ENCODE results near the gene GRIA1.
"Not testable (repeated sequence)": the region's sequence is repeated elsewhere in the genome, so short reads cannot be mapped to it uniquely, and the experiment has no call there.

The GRIA1 gene

GRCh38 chr5:153849303-153850113 is 359.0 kb downstream of the GRIA1 start:
- H3K4me3 Mint-ChIP-seq; H3K27ac Mint-ChIP-seq; H3K36me3 Mint-ChIP-seq; H3K4me1 Mint-ChIP-seq; DNase-seq (ENCODE audit: low spot score in 2 of 2); H3K9me3 Mint-ChIP-seq; ATAC-seq: not testable (repeated sequence)

DNA sequence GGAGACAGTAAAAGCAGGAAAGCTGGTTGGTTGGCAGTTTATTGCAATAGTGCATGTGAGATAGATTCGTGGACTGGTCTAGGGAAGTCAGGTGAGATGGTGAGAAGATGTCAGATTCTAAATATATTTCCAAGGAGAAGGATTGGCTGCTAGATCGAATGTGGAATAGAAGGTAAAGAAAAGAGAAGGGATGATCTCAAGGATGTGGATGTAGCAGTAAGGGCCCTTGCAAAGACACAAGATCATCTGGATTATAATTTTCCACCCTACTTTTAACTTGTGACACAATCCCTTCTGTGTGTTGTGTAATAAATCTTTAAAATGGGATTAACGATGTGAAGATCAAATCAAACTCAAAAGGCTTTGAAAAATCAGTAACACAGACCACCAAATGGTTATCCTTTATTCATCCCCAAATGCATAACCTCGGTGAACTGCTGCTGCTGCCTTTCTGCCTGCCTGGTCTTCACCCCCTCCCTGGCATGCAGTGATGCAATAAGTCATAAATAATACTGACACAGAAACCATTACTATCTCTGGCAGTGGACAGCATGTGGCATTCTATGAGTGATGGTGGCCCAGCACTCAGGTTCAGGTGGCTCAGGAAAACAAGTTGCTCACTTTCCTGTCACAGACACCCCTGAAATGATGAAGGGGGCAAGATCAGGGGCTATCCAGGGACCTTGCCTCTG is 369.9 kb downstream of the GRIA1 start:
- Mint-ChIP-seq H3K27ac (no peak overlapping the region), H3K4me3 (no peak overlapping the region), H3K36me3 (no peaks in the 10 kb centered on the region), H3K4me1 (no peaks in the 10 kb centered on the region), H3K9me3 (no peaks in the 10 kb centered on the region)
- DNase-seq (ENCODE audit: low spot score in 2 of 2) (no peak), ATAC-seq (no peak)

- not testable (repeated sequence) for H3K4me1 Mint-ChIP-seq; DNase-seq (ENCODE audit: low spot score in 2 of 2); H3K27ac Mint-ChIP-seq; H3K9me3 Mint-ChIP-seq; H3K4me3 Mint-ChIP-seq; H3K36me3 Mint-ChIP-seq; ATAC-seq
Measured at GRCh38 chr5:153862906-153863305, 372.4 kb downstream of the GRIA1 start.
